ENCODE results near the gene IL27RA. TPM values are rescaled to one million over a fixed set of nuclear protein-coding genes. Genes with fewer than 3 reads are reported as not detected.

The IL27RA gene
- polyA plus RNA-seq, 2 of the 4 experiments (the other 2 are of a cell fraction): 3.0 to 4.5 TPM

GRCh38 chr19:13995878-13996765 lies 35.4 kb upstream of the IL27RA start:
- CTCF ChIA-PET: interaction anchor here (0.7 to 1.0 kb wide), 2 partner anchors 76 to 115 kb away, joined by 3 read pairs; no protein-coding TSS in a partner anchor

DNA sequence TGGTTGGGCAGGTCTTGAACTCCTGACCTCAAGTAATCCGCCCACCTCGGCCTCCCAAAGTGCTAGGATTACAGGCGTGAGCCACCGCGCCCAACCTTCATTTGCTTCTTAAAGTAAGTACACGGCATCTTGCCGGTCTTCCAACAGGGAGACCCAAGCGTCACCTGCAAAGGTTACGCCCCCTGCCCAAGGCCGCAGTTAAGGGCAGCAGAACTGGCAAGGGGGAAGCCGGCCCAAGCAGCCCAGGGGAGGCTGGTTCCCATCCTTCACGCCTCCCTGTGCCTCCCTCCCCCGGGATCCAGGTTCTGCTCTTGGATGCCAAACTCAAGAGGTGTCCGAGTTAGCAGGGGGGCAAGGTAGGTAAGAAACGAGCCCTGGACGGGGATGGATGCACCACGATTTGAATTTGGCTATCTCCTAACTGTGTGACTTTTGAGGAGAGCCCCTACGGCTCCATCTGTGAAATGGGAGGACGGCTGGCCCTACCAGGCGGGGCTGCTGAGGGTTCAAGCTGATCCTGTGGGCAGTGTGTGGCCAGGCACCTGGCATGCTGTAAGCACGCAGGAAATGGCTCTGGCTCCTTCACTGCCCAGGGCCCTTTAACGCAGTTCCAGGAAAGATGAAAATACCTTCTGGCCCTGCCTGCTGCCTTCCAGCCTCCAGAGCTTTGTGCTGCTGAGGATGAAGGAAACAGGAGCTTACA lies 34.5 kb upstream of the IL27RA start:
- Histone ChIP-seq H3K27ac (no peak overlapping the region), H3K9me3 (peaks cover 6% of the 10 kb centered on the region; the same call in 1 of the 3 replicates), H3K4me2 (no peak overlapping the region), H3K4me1 (no peaks in the 10 kb centered on the region), H3K4me3 (no peak overlapping the region)
- ATAC-seq: no peak
- TF ChIP-seq EHF (CRISPR knock-in tag; IDR thresholded peaks at IDR 0.05) (no peak), MYC (IDR thresholded peaks at IDR 0.05; ENCODE audit: borderline replicate concordance, low read length) (no peak), MAZ (IDR thresholded peaks at IDR 0.05; ENCODE audit: borderline replicate concordance, low read depth, low read length) (no peak), E2F6 (IDR thresholded peaks at IDR 0.05; ENCODE audit: borderline replicate concordance, low read depth) (no peak), RARB (CRISPR knock-in tag; IDR thresholded peaks at IDR 0.05) (no peak), SREBF2 (IDR thresholded peaks at IDR 0.05) (no peak), FOXS1 (CRISPR knock-in tag; IDR thresholded peaks at IDR 0.05) (no peak), CBX8 (IDR thresholded peaks at IDR 0.05) (no peak), FOSB (CRISPR knock-in tag; IDR thresholded peaks at IDR 0.05) (no peak), ZNF302 (CRISPR knock-in tag; IDR thresholded peaks at IDR 0.05) (no peak)
- TF ChIP-seq, protein P1, sequence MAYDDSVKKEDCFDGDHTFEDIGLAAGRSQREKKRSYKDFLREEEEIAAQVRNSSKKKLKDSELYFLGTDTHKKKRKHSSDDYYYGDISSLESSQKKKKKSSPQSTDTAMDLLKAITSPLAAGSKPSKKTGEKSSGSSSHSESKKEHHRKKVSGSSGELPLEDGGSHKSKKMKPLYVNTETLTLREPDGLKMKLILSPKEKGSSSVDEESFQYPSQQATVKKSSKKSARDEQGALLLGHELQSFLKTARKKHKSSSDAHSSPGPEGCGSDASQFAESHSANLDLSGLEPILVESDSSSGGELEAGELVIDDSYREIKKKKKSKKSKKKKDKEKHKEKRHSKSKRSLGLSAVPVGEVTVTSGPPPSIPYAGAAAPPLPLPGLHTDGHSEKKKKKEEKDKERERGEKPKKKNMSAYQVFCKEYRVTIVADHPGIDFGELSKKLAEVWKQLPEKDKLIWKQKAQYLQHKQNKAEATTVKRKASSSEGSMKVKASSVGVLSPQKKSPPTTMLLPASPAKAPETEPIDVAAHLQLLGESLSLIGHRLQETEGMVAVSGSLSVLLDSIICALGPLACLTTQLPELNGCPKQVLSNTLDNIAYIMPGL (CRISPR knock-in tag; IDR thresholded peaks at IDR 0.05; ENCODE audit: borderline replicate concordance): no peak
- 93% methylated on average over 19 of the region's 22 CpGs for WGBS (ENCODE audit: missing lambda C conversion rate)
- ChIA-PET POLR2A (no interaction called here), CTCF (no interaction called here)
- no peak for FAIRE-seq
- DNase-seq (ENCODE audit: low read depth in 1 of 2, low spot score in 1 of 2): no peak

More at GRCh38 chr19:13995878-13996765, 35.4 kb upstream of the IL27RA start:
- POLR2A ChIA-PET: no interaction called here
- ATAC-seq (no peak), FAIRE-seq (no peak), DNase-seq (ENCODE audit: low read depth in 1 of 2, low spot score in 1 of 2) (no peak)
- TF ChIP-seq MYC (IDR thresholded peaks at IDR 0.05; ENCODE audit: borderline replicate concordance, low read length): no peak
- TF ChIP-seq NR3C1 (IDR thresholded peaks at IDR 0.05): no peak
- TF ChIP-seq BCL3 (IDR thresholded peaks at IDR 0.05): no peak
- no peak for TF ChIP-seq RFX5 (IDR thresholded peaks at IDR 0.05)
- no peak for TF ChIP-seq HOXA7 (CRISPR knock-in tag; IDR thresholded peaks at IDR 0.05)
- TF ChIP-seq TP53 (CRISPR knock-in tag; IDR thresholded peaks at IDR 0.05): no peak
- no peak for TF ChIP-seq KDM5A (IDR thresholded peaks at IDR 0.05)
- no peak for TF ChIP-seq POLR2AphosphoS2 (conservative IDR thresholded peaks at IDR 0.05; ENCODE audit: low read length)
- TF ChIP-seq ELK1 (IDR thresholded peaks at IDR 0.05; ENCODE audit: low read depth, low read length): no peak
- no peak for TF ChIP-seq FOSL2 (IDR thresholded peaks at IDR 0.05)
- TF ChIP-seq FOSL2 (CRISPR knock-in tag; IDR thresholded peaks at IDR 0.05): no peak
- no peak for TF ChIP-seq ZSCAN20 (CRISPR knock-in tag; IDR thresholded peaks at IDR 0.05)
- no peak for TF ChIP-seq ESRRA (IDR thresholded peaks at IDR 0.05; ENCODE audit: borderline replicate concordance, low read length)
- no peak for TF ChIP-seq ZFP36 (IDR thresholded peaks at IDR 0.05; ENCODE audit: borderline replicate concordance, partially characterized antibody)
- WGBS (ENCODE audit: missing lambda C conversion rate): 92% methylated on average over 10 of the region's 14 CpGs
- Histone ChIP-seq H3K4me3 (no peak overlapping the region), H3K9me3 (peaks cover 6% of the 10 kb centered on the region; the same call in 1 of the 3 replicates), H3K4me1 (no peaks in the 10 kb centered on the region), H3K4me2 (no peak overlapping the region), H3K27ac (no peak overlapping the region)

All from A549 (cell line).